IMR-90 (cell line): ENCODE results near the gene MTUS2.

Source experiments
- CEBPB ChIP-seq: IDR thresholded peaks from 2 replicates; pipeline ENCODE4 v1.6.1; 2012; ENCODE audit warnings: low read depth, low read length, improper control_type of control experiment
- CHD1 ChIP-seq: IDR thresholded peaks from 2 replicates; pipeline ENCODE4 v1.6.1; 2012; ENCODE audit warnings: low read depth, low read length, improper control_type of control experiment
- ELK1 ChIP-seq: fragments of 150-350 bp; IDR thresholded peaks from 2 replicates; pipeline ENCODE4 v1.6.1; 2016; ENCODE audit warnings: low read depth, mild to moderate bottlenecking, low read length, moderate library complexity, borderline replicate concordance
- MXI1 ChIP-seq: IDR thresholded peaks from 2 replicates; pipeline ENCODE4 v1.6.1; 2012; ENCODE audit warnings: low read depth, mild to moderate bottlenecking, low read length, moderate library complexity, borderline replicate concordance
- POLR2A ChIP-seq: IDR thresholded peaks from 2 replicates; pipeline ENCODE4 v1.6.1; 2012; ENCODE audit warnings: mild to moderate bottlenecking, low read depth, low read length
- RAD21 ChIP-seq: IDR thresholded peaks from 2 replicates; pipeline ENCODE4 v1.6.1; 2012; ENCODE audit warnings: low read length, improper control_type of control experiment
- RCOR1 ChIP-seq: IDR thresholded peaks from 2 replicates; pipeline ENCODE4 v1.6.1; 2012; ENCODE audit warnings: mild to moderate bottlenecking, low read length, improper control_type of control experiment; ENCODE audit not compliant: insufficient replicate concordance
- RFX5 ChIP-seq: IDR thresholded peaks from 2 replicates; pipeline ENCODE4 v1.8.0; 2012; ENCODE audit warnings: low read depth, mild to moderate bottlenecking, low read length, moderate library complexity
- SMC3 ChIP-seq: fragments of 150-350 bp; IDR thresholded peaks from 2 replicates; pipeline ENCODE4 v1.6.1; 2016; ENCODE audit warnings: low read depth, mild to moderate bottlenecking, antibody characterized with exemption, low read length, moderate library complexity
- TF ChIP-seq, protein P1 (sequence below): conservative IDR thresholded peaks from 2 replicates; pipeline ENCODE4 v1.5.1; 2012; ENCODE audit warnings: mild to moderate bottlenecking, low read depth, low read length, improper control_type of control experiment
- TF ChIP-seq, protein P2 (sequence below): fragments of 150-350 bp; IDR thresholded peaks from 2 replicates; pipeline ENCODE4 v1.6.1; 2017; ENCODE audit warnings: mild to moderate bottlenecking, antibody characterized with exemption, low read length, low read depth

- TF ChIP-seq, protein P1, sequence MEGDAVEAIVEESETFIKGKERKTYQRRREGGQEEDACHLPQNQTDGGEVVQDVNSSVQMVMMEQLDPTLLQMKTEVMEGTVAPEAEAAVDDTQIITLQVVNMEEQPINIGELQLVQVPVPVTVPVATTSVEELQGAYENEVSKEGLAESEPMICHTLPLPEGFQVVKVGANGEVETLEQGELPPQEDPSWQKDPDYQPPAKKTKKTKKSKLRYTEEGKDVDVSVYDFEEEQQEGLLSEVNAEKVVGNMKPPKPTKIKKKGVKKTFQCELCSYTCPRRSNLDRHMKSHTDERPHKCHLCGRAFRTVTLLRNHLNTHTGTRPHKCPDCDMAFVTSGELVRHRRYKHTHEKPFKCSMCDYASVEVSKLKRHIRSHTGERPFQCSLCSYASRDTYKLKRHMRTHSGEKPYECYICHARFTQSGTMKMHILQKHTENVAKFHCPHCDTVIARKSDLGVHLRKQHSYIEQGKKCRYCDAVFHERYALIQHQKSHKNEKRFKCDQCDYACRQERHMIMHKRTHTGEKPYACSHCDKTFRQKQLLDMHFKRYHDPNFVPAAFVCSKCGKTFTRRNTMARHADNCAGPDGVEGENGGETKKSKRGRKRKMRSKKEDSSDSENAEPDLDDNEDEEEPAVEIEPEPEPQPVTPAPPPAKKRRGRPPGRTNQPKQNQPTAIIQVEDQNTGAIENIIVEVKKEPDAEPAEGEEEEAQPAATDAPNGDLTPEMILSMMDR, result no peak
- TF ChIP-seq SMC3, result no peak
- TF ChIP-seq POLR2A, result no peak
- TF ChIP-seq ELK1, result no peak
- no peak for TF ChIP-seq CHD1
- TF ChIP-seq, protein P2, sequence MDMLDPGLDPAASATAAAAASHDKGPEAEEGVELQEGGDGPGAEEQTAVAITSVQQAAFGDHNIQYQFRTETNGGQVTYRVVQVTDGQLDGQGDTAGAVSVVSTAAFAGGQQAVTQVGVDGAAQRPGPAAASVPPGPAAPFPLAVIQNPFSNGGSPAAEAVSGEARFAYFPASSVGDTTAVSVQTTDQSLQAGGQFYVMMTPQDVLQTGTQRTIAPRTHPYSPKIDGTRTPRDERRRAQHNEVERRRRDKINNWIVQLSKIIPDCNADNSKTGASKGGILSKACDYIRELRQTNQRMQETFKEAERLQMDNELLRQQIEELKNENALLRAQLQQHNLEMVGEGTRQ, result no peak
- no peak for TF ChIP-seq RAD21
- TF ChIP-seq RCOR1, result no peak
- TF ChIP-seq RFX5, result no peak
- no peak for TF ChIP-seq MXI1
- TF ChIP-seq CEBPB, result no peak
These were observed 30.1 kb downstream of the MTUS2 start for GRCh38 chr13:28850226-28850625.
